ENCODE results near the gene RADIL. TPM values are rescaled to one million over a fixed set of nuclear protein-coding genes. Genes with fewer than 3 reads are reported as not detected.
A peak's percentile ranks its signal among the peaks of the same experiment; 100 is the strongest.

The RADIL gene
- total and polyA plus RNA-seq, 2 donors (not counting 1 experiment from before 2014, with no cell fraction given) = not detected

GRCh38 chr7:4769761-4770160 is 113.8 kb downstream of the RADIL start:
- no peaks in the 10 kb centered on the region for H3K9me3 ChIP-seq (ENCODE audit: control extremely low read depth in 1 of 3, control insufficient read depth in 2 of 3, insufficient read depth in 1 of 3, low read length in 2 of 3)
- H3K79me2 ChIP-seq (ENCODE audit: control insufficient read depth, insufficient read depth, low read length) = no peaks in the 10 kb centered on the region
- peaks cover 9% of the 10 kb centered on the region for H3K4me1 Mint-ChIP-seq
- ATAC-seq (ENCODE audit: low read depth) = no peak
- 30% methylated on average over 7 of the region's 7 CpGs for WGBS (ENCODE audit: insufficient coverage)
- H3K27me3 Mint-ChIP-seq = no peaks in the 10 kb centered on the region
- DNase-seq = no peak
- no peak overlapping the region for H3K4me2 ChIP-seq (replicated peaks; ENCODE audit: low read depth, low read length, poor library complexity, severe bottlenecking)
- intact Hi-C loops (cut with micrococcal nuclease) = no loop called here
- TF ChIP-seq EZH2 (IDR thresholded peaks at IDR 0.05; ENCODE audit: borderline replicate concordance, insufficient read depth, low read depth, low read length, poor library complexity, severe bottlenecking) (no peak), CTCF (IDR thresholded peaks at IDR 0.05) (no peak)
- H3K27ac ChIP-seq (ENCODE audit: low read length in 2 of 2) = peak overlapping the region in 1 of 2 donors; percentile 33
- H3K36me3 ChIP-seq (replicated peaks in 1 of 2; ENCODE audit: control extremely low read depth in 1 of 2, control insufficient read depth in 1 of 2, extremely low read depth in 1 of 2, insufficient read depth in 2 of 2, low read length in 1 of 2) = peaks cover 0 to 7% of the 10 kb centered on the region in 2 experiments
- no peak overlapping the region for H3K27ac Mint-ChIP-seq
- ChIA-PET CTCF (no interaction called here), POLR2A (no interaction called here)
- no peak overlapping the region for H3K4me3 Mint-ChIP-seq
- H3K27me3 ChIP-seq (replicated peaks in 1 of 4; ENCODE audit: control extremely low read depth in 1 of 4, control insufficient read depth in 3 of 4, insufficient read depth in 4 of 4, low read length in 3 of 4) = no peaks in the 10 kb centered on the region
- H4K20me1 ChIP-seq (ENCODE audit: control insufficient read depth, insufficient read depth, low read length, poor library complexity, severe bottlenecking) = peaks cover 6% of the 10 kb centered on the region
- H2AFZ ChIP-seq (ENCODE audit: insufficient read depth, low read depth, low read length, poor library complexity, severe bottlenecking) = no peak overlapping the region
- peaks cover 6 to 7% of the 10 kb centered on the region in 2 donors for H3K4me1 ChIP-seq (ENCODE audit: control insufficient read depth in 2 of 2, insufficient read depth in 2 of 2, low read length in 2 of 2)
- no peaks in the 10 kb centered on the region for H3K9me3 Mint-ChIP-seq (ENCODE audit: insufficient read depth)
- no peak overlapping the region for H3K4me3 ChIP-seq (ENCODE audit: control extremely low read depth in 1 of 5, extremely low read depth in 1 of 5, insufficient read depth in 1 of 5, low read depth in 2 of 5, low read length in 4 of 5)
- no peak overlapping the region for H3K9ac ChIP-seq (ENCODE audit: low read length)

- Histone ChIP-seq H3K27me3 (replicated peaks in 1 of 4; ENCODE audit: control extremely low read depth in 1 of 4, control insufficient read depth in 3 of 4, insufficient read depth in 4 of 4, low read length in 3 of 4) (no peaks in the 10 kb centered on the region), H3K4me3 (ENCODE audit: control extremely low read depth in 1 of 5, extremely low read depth in 1 of 5, insufficient read depth in 1 of 5, low read depth in 2 of 5, low read length in 4 of 5) (no peak overlapping the region), H3K4me2 (replicated peaks; ENCODE audit: low read depth, low read length, poor library complexity, severe bottlenecking) (no peak overlapping the region), H3K9ac (ENCODE audit: low read length) (no peak overlapping the region), H3K79me2 (ENCODE audit: control insufficient read depth, insufficient read depth, low read length) (no peaks in the 10 kb centered on the region), H3K9me3 (ENCODE audit: control extremely low read depth in 1 of 3, control insufficient read depth in 2 of 3, insufficient read depth in 1 of 3, low read length in 2 of 3) (no peaks in the 10 kb centered on the region), H2AFZ (ENCODE audit: insufficient read depth, low read depth, low read length, poor library complexity, severe bottlenecking) (no peak overlapping the region), H4K20me1 (ENCODE audit: control insufficient read depth, insufficient read depth, low read length, poor library complexity, severe bottlenecking) (peaks cover 6% of the 10 kb centered on the region), H3K4me1 (ENCODE audit: control insufficient read depth in 2 of 2, insufficient read depth in 2 of 2, low read length in 2 of 2) (no peaks in the 10 kb centered on the region), H3K27ac (ENCODE audit: low read length in 2 of 2) (no peak overlapping the region), H3K36me3 (replicated peaks in 1 of 2; ENCODE audit: control extremely low read depth in 1 of 2, control insufficient read depth in 1 of 2, extremely low read depth in 1 of 2, insufficient read depth in 2 of 2, low read length in 1 of 2) (peaks cover 0 to 15% of the 10 kb centered on the region in 2 experiments)
- Mint-ChIP-seq H3K9me3 (ENCODE audit: insufficient read depth) (no peaks in the 10 kb centered on the region), H3K27me3 (no peaks in the 10 kb centered on the region), H3K4me1 (peaks cover 2% of the 10 kb centered on the region), H3K27ac (no peak overlapping the region), H3K4me3 (no peak overlapping the region)
- POLR2A ChIA-PET = no interaction called here
- 99% methylated on average over 16 of the region's 27 CpGs for WGBS (ENCODE audit: insufficient coverage)
- TF ChIP-seq CTCF (IDR thresholded peaks at IDR 0.05) = no peak
- no peak for TF ChIP-seq EZH2 (IDR thresholded peaks at IDR 0.05; ENCODE audit: borderline replicate concordance, insufficient read depth, low read depth, low read length, poor library complexity, severe bottlenecking)
- DNase-seq = no peak
- ATAC-seq (ENCODE audit: low read depth) = no peak
- intact Hi-C loops (cut with micrococcal nuclease) = no loop called here
- CTCF ChIA-PET = interaction anchor here (1.1 kb wide), 1 partner anchor 10 kb away, joined by 3 read pairs; no protein-coding TSS in a partner anchor
Measured at GRCh38 chr7:4768597-4769569, 114.6 kb downstream of the RADIL start.
